ENCODE measurements around the gene DISP2.

The DISP2 gene

DNA sequence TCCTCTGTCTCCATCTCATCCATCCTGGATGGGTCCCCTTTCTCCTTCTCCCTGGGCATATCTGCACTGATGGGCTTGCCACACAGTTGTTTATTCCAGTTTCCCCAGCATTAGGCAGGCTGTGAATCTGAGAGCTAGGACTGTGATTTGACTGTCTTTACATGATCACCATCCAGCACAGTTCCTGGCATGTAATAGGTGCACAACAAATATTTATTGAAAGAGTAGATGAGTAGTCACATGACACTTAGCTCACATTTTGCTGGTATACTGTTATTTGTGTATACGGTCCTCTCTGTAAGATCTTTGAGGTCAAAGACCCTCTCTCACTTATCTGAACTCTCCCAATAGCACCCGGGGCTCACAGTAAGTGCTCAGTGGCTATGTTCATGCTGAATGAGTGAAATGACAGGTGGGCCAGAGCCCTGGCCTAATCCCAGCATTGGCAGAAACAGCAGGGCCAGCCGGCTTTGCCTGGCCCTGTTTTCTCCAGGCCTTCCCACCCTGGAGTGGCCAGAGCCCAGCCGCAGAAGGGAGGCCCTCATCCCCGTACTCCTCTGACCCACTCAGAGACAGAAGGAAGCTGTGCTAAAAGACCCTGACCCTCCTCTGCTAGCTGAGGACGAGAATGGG, 66.6 kb downstream of the DISP2 start:
- DNase-seq (ENCODE audit: extremely low read depth, low read depth), result no peak
- TF ChIP-seq, protein P1, sequence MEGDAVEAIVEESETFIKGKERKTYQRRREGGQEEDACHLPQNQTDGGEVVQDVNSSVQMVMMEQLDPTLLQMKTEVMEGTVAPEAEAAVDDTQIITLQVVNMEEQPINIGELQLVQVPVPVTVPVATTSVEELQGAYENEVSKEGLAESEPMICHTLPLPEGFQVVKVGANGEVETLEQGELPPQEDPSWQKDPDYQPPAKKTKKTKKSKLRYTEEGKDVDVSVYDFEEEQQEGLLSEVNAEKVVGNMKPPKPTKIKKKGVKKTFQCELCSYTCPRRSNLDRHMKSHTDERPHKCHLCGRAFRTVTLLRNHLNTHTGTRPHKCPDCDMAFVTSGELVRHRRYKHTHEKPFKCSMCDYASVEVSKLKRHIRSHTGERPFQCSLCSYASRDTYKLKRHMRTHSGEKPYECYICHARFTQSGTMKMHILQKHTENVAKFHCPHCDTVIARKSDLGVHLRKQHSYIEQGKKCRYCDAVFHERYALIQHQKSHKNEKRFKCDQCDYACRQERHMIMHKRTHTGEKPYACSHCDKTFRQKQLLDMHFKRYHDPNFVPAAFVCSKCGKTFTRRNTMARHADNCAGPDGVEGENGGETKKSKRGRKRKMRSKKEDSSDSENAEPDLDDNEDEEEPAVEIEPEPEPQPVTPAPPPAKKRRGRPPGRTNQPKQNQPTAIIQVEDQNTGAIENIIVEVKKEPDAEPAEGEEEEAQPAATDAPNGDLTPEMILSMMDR (IDR thresholded peaks at IDR 0.05; ENCODE audit: low read depth, low read length), result no peak

DNA sequence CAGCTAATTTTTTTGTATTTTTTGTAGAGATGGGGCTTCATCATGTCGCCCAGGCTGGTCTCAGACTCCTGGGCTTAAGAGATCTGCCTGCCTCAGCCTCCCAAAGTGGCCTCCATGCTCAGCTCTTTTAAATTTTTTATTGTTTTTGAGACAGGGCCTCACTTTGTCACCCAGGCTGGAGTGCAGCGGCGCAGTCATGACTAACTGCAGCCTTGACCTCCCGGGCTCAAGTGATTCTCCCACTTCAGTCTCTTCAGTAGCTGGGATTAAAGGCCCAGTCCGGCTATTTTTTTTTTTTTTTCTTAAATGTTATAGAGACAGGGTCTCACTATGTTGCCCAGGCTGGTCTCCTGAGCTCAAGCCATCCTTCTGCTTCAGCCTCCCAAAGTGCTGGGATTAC, 67.7 kb downstream of the DISP2 start:
- TF ChIP-seq, protein P1 (IDR thresholded peaks at IDR 0.05; ENCODE audit: low read depth, low read length), result no peak
- DNase-seq (ENCODE audit: extremely low read depth, low read depth), result no peak

DNA sequence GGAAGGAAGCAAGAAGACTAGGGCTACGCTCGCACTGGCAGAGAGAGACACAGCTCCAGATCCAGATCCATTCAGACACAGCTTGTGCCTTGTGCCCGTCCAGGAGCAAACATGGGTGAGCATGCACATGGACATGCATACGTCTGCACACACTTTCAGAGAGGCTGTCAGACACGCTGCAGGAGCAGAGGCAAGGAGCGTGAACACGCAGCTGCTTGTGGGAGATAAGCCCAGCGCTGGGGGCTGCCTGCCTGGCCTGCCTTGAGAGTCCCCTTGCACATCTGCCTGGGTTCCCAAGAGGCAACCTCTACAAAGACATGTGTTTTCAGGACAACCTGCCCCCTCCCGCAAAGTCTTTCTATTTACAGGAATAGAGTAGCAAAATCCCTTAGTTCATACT, 69.2 kb downstream of the DISP2 start:
- no peak for DNase-seq (ENCODE audit: extremely low read depth, low read depth)
- TF ChIP-seq, protein P1 (IDR thresholded peaks at IDR 0.05; ENCODE audit: low read depth, low read length), result no peak

DNA sequence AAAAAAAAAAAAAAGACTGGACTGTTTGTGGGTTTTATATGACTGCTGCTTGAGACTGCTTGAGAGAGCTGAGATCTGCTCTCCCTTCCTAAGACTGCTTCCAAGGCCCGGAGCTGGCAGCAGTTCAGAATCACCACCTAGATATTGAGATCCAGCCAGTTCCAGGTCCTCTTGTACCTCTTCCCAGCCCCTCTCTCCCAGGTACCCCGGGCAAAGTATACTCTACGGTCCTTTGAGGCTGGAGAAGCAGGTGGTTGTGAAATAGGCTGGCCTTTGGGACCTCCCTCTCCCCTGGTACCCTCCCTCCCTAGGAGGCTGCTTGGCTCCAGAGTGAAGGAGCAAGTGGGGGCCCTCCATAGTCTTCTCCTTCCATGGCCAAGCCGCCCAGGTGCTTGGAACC, 70.2 kb downstream of the DISP2 start:
- TF ChIP-seq, protein P1 (IDR thresholded peaks at IDR 0.05; ENCODE audit: low read depth, low read length), result no peak

More for the DNA sequence above, 70.2 kb downstream of the DISP2 start:
- no peak for DNase-seq (ENCODE audit: extremely low read depth, low read depth)

Data from AG09319 (cell line).